Common myeloid progenitor, CD34-positive (primary cell): ENCODE measurements around the gene C19orf44. TPM values are rescaled to one million over a fixed set of nuclear protein-coding genes. Genes with fewer than 3 reads are reported as not detected.
"Not testable (repeated sequence)": the region's sequence is repeated elsewhere in the genome, so short reads cannot be mapped to it uniquely, and the experiment has no call there.

Experiments
- CTCF ChIA-PET: fragments of 350-600 bp; sonication (Branson Sonifier 250); formaldehyde crosslinking; loops from one replicate; lab custom pipeline; 2021; ENCODE audit warnings: antibody characterized with exemption; lab: Charles Lee
- POLR2A ChIA-PET: fragments of 350-600 bp; sonication (Branson Sonifier 250); formaldehyde crosslinking; loops from one replicate; lab custom pipeline; 2021; ENCODE audit warnings: antibody characterized with exemption; lab: Charles Lee
- DNase-seq, 3 donors: peaks; one replicate each; pipeline versions ENCODE4 v3.0.0 to v3.0.0-alpha.2; 2013
- H3K27ac ChIP-seq, 2 experiments: 1 replicate in 1 of 2; 2 replicates in 1 of 2; pipeline ENCODE4 v1.7.0; 2013; ENCODE audit warnings: inconsistent platforms in 2 of 2, low read length in 2 of 2, mild to moderate bottlenecking in 2 of 2, low read depth in 1 of 2, moderate library complexity in 1 of 2; ENCODE audit not compliant: severe bottlenecking in 2 of 2, insufficient read depth in 1 of 2, poor library complexity in 1 of 2
- H3K27me3 ChIP-seq, 5 experiments: replicated peaks in 2 of 5; 1 replicate in 3 of 5; 2 replicates in 2 of 5; pipeline versions ENCODE4 v1.6.1 to v1.7.0; 2013; ENCODE audit warnings: low read length in 4 of 5, mild to moderate bottlenecking in 2 of 5, moderate library complexity in 2 of 5, inconsistent platforms in 1 of 5; ENCODE audit not compliant: insufficient read depth in 5 of 5, control insufficient read depth in 4 of 5
- H3K36me3 ChIP-seq, 4 experiments: 1 replicate in 2 of 4; 2 replicates in 2 of 4; pipeline versions ENCODE4 v1.6.1 to v1.7.0; 2013; ENCODE audit warnings: low read length in 3 of 4, control low read depth in 1 of 4, mild to moderate bottlenecking in 1 of 4; ENCODE audit not compliant: control insufficient read depth in 4 of 4, insufficient read depth in 4 of 4
- H3K4me1 ChIP-seq, 4 experiments: 1 replicate in 3 of 4; 2 replicates in 1 of 4; pipeline versions ENCODE4 v1.6.1 to v1.7.1; 2013; ENCODE audit warnings: low read length in 3 of 4, mild to moderate bottlenecking in 3 of 4, control low read depth in 1 of 4, inconsistent platforms in 1 of 4, moderate library complexity in 1 of 4; ENCODE audit not compliant: control insufficient read depth in 4 of 4, insufficient read depth in 4 of 4; ENCODE audit errors: control extremely low read depth in 1 of 4
- H3K4me3 ChIP-seq, 7 experiments: 1 replicate in 4 of 7; 2 replicates in 3 of 7; pipeline versions ENCODE4 v1.5.1 to v1.7.0; 2013; ENCODE audit warnings: mild to moderate bottlenecking in 7 of 7, low read length in 6 of 7, moderate library complexity in 6 of 7, inconsistent platforms in 2 of 7, low read depth in 2 of 7, control low read depth in 1 of 7; ENCODE audit not compliant: insufficient read depth in 4 of 7, control insufficient read depth in 1 of 7; ENCODE audit errors: extremely low read depth in 1 of 7
- H3K9me3 ChIP-seq, 5 experiments: 1 replicate in 4 of 5; 2 replicates in 1 of 5; pipeline versions ENCODE4 v1.6.1 to v1.7.1; 2013; ENCODE audit warnings: low read length in 4 of 5, mild to moderate bottlenecking in 2 of 5, inconsistent platforms in 1 of 5, low read depth in 1 of 5, moderate library complexity in 1 of 5; ENCODE audit not compliant: control insufficient read depth in 4 of 5, insufficient read depth in 2 of 5; ENCODE audit errors: control extremely low read depth in 1 of 5
- WGBS: methylation state at CpG from one replicate; pipeline ENCODE4 v1.1.5; 2013; ENCODE audit not compliant: insufficient coverage; 5-methylcytosine and 5-hydroxymethylcytosine counted together
- polyA plus RNA-seq: library from polyadenylated mRNA; unstranded; fragments of 120-200 nt; gene quantifications from one replicate; pipeline ENCODE4 v1.2.1, GENCODE V29; 2013

Gene C19orf44
- 6.1 TPM for polyA plus RNA-seq

DNA sequence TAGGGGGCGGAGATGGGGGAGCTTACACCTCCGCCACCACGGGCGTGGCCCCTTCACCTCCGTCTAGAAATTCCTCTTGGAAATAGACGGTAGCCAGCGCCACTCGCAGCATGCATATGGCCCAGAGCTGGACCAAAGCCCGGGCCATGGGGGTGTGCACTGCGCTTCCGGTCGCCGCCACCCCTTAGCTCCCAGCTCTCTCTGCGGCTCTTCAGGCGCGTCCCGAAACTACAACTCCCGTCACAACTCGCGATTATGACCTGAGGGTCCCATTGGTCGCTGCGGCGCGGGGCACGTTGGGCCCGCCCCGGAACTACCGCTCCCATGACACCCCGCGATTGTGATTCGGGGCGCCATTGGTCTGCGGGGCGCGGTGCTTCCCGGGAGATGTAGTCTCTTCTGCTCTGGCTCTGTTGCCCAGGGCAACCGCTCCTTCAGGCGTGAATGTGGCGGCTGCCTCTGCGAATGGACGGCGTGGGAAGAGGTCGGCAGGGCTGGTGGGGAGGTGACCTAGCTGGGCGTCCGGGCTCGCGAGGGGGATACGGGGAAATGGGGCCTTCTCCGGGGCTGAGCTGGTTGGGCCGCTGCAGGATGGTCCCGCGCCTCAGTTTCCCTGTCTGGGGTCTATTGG lies at the start of gene C19orf44, which contains the start of gene CALR3:
Gene C19orf44 (plus strand): TSS at position 413 of the 631 bp plus-strand sequence. CDS start 4,399 bp downstream, outside the sequence.
Gene CALR3 (minus strand): TSS at position 186 of the 631 bp plus-strand sequence. CDS start 38 bp downstream, at position 148.
- Histone ChIP-seq H3K27me3 (no peaks in the 10 kb centered on the region), H3K9me3 (no peaks in the 10 kb centered on the region), H3K36me3 (peaks cover 0 to 6% (median 3%) of the 10 kb centered on the region in 4 experiments), H3K4me3 (peak within 1 kb of the TSS; percentile 38 to 94 (median 81)), H3K27ac (peak within 1 kb of the TSS; percentile 46 to 80), H3K4me1 (peaks cover 0 to 13% (median 10%) of the 10 kb centered on the region in 4 experiments)
- POLR2A ChIA-PET = no interaction called here
- DNase-seq = peak; percentile 97 to 99 (median 98)
- WGBS = 0% methylated on average over 51 of the region's 52 CpGs
- CTCF ChIA-PET = interaction anchor here (1.1 to 1.5 kb wide), 4 partner anchors 15 to 79 kb away, joined by 3 to 4 read pairs (median 3); no protein-coding TSS in a partner anchor

DNA sequence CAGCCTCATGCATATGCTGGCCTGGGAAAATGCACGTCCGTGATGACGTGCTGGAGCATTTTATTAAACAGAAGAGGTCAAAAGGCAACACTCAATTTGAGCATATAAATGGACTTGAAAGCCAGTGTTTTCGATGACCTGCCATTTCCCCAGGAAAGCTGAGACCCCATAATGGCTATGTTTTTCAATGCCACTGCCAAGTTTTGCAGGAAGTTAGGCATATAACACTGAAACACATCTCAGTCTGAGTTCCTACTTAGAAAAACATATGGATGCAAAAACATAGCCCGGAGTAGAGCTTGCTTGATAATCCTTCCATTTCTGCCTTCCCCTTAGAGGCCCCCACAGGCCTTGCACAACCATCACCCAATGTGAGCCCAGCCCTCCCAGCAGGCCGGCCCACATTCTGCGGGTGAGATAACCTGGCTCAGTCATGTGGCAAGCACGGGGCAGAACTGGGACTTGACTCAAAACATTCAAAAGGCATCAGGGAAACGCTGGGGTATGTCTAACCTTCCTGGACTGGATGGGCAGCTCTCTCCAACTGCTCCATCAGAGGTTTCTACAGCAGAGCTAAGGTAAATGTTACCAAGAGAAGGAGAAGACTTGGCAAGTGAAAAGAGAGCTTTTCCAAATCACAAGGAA lies 49.3 kb upstream of the C19orf44 start:
- Histone ChIP-seq H3K36me3 (no peaks in the 10 kb centered on the region), H3K9me3 (no peaks in the 10 kb centered on the region), H3K27me3 (no peaks in the 10 kb centered on the region), H3K4me3 (peak overlapping the region in 3 of 7 experiments; percentile 3 to 25 (median 3)), H3K4me1 (peaks cover 39 to 73% (median 55%) of the 10 kb centered on the region in 4 experiments), H3K27ac (peak overlapping the region; percentile 33 to 73)
- peak; percentile 62 to 85 (median 79) for DNase-seq
- WGBS = 29% methylated on average over 8 of the region's 9 CpGs
- ChIA-PET POLR2A (no interaction called here), CTCF (interaction anchor here (0.7 to 1.2 kb wide), 2 partner anchors 10 to 17 kb away, joined by 3 to 4 read pairs; no protein-coding TSS in a partner anchor)

DNA sequence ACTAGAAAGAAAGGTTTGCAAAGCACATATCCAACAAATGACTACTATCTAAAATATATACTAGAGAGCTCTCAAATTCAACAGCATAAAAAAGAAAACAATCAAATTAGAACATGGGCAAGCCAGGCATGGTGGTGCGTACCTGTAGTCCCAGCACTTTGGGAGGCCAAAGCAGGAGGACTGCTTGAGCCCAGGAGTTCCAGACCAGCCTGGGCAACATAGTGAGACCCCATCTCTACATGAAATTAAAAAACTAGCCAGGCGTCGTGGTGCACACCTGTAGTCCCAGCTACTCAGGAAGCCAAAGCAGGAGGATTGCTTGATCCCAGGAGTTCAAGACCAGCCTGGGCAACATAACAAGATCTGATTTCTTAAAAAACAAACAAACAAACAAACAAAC lies 47.3 kb upstream of the C19orf44 start:
- DNase-seq, H3K27me3 ChIP-seq, H3K36me3 ChIP-seq, H3K4me3 ChIP-seq, H3K9me3 ChIP-seq, POLR2A ChIA-PET: not testable (repeated sequence)
- Histone ChIP-seq H3K4me1 (peaks cover 27 to 68% (median 51%) of the 10 kb centered on the region in 4 experiments), H3K27ac (peak overlapping the region in 1 of 2 experiments; percentile 28)
- WGBS = 100% methylated on average over 3 of the region's 3 CpGs
- CTCF ChIA-PET = interaction anchor here (1.5 kb wide), 2 partner anchors 12 to 69 kb away, joined by 3 to 7 read pairs; no protein-coding TSS in a partner anchor

DNA sequence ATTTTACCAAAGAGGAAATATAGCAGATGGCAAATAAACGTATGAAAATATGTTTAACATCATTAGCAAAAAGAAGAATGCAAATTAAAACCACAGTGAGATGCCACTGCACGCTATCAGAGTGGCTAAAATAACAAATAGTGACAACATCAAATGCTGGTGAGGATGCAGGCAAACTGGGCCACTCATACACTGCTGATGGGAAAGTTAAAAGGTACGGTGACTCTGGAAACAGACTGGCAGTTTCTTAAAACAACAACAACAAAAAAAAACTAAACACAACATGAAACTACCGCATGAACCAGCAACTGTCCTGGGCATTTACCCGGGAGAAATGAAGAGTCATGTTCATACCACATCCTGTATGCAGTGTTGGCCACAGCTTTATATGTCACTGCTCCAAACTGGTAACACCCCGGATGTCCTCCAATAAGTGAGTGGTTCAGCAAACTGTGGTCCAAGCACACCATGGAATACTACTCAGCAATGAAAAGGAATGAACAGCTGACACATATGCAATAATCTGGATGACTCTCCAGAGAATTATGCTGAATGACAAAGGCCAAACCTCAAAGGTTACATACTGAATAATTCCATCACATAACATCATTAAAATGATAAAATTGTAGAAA lies 46.7 kb upstream of the C19orf44 start:
- CTCF ChIA-PET = interaction anchor here (1.5 kb wide), 2 partner anchors 13 to 68 kb away, joined by 3 to 7 read pairs; no protein-coding TSS in a partner anchor
- 8% methylated on average over 4 of the region's 6 CpGs for WGBS

DNA sequence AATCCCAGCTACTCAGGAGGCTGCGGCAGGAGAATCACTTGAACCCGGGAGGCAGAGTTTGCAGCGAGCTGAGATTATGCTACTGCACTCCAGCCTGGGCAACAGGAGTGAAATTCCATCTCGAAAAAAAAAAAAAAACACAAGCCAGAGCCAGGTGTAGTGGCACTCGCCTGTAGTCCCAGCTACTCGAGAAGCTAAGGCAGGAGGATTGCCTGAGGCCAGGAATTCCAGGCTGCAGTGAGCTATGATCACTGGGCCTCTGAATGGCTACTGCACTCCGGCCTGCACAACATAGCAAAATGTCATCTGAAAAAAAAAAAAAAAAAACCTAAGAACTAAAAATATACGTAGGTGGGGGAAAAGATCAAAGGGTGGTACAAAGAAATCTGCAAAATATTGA lies 43.9 kb upstream of the C19orf44 start:
- Histone ChIP-seq H3K27ac (no peak overlapping the region), H3K36me3 (peaks cover 0 to 4% (median 0%) of the 10 kb centered on the region in 4 experiments), H3K9me3 (no peaks in the 10 kb centered on the region), H3K4me1 (peaks cover 7 to 53% (median 37%) of the 10 kb centered on the region in 4 experiments), H3K27me3 (no peaks in the 10 kb centered on the region), H3K4me3 (no peak overlapping the region)
- ChIA-PET POLR2A (interaction anchor here (0.7 kb wide), 1 partner anchor 68 kb away, joined by 6 read pairs; no protein-coding TSS in a partner anchor), CTCF (interaction anchor here (1.5 kb wide), 1 partner anchor 9 kb away, joined by 3 read pairs; no protein-coding TSS in a partner anchor)
- 98% methylated on average over 5 of the region's 8 CpGs for WGBS
- no peak for DNase-seq

More for the DNA sequence above, 46.7 kb upstream of the C19orf44 start:
- no peaks in the 10 kb centered on the region for H3K27me3 ChIP-seq
- H3K4me1 ChIP-seq = peaks cover 22 to 69% (median 53%) of the 10 kb centered on the region in 4 experiments
- POLR2A ChIA-PET = no interaction called here
- H3K36me3 ChIP-seq = no peaks in the 10 kb centered on the region
- H3K4me3 ChIP-seq = no peak overlapping the region
- no peaks in the 10 kb centered on the region for H3K9me3 ChIP-seq
- peak; percentile 81 to 93 (median 90) for DNase-seq
- peak overlapping the region; percentile 21 to 28 for H3K27ac ChIP-seq

DNA sequence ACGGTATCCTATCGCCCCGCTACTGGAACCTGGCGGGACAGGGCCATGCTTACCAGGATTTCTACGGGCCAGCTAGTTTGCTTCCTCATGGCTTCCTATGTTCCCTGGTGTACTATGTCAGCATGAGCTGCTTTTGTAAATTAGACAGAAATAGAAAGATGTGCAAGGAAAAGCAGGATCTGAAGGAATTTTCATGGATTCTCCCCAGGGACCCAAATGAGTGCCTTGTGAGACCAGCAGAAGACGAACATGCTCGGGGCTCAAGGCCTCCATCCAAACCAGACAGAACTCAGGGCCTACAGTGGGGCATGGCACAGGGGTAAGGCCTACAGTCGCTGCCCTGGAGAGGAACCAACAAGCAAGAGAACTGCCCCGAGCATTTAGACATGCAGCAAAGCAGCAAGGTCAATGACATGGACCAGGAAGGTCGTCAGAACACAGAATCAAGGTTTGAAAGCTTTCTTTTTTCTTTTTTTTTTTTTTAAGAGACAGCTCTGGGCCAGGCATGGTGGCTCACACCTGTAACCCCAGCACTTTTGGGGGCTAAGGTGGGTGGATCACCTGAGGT lies 41.8 kb upstream of the C19orf44 start:
- CTCF ChIA-PET = interaction anchor here (0.9 to 1.5 kb wide), 5 partner anchors 9 to 37 kb away, joined by 3 to 4 read pairs (median 3); no protein-coding TSS in a partner anchor
- H3K9me3 ChIP-seq = no peaks in the 10 kb centered on the region
- no peak for DNase-seq
- H3K27ac ChIP-seq = peak overlapping the region in 1 of 2 experiments; percentile 29
- peaks cover 6 to 58% (median 46%) of the 10 kb centered on the region in 4 experiments for H3K4me1 ChIP-seq
- H3K27me3 ChIP-seq = no peaks in the 10 kb centered on the region
- POLR2A ChIA-PET = no interaction called here
- H3K4me3 ChIP-seq = no peak overlapping the region
- H3K36me3 ChIP-seq = peaks cover 0 to 4% (median 0%) of the 10 kb centered on the region in 4 experiments
- WGBS = 92% methylated on average over 10 of the region's 10 CpGs
